Psoas muscle (tissue), 8 donors: ENCODE results near the gene PADI2. TPM values are rescaled to one million over a fixed set of nuclear protein-coding genes. Genes with fewer than 3 reads are reported as not detected.
A peak's percentile ranks its signal among the peaks of the same experiment; 100 is the strongest.

Experiments
- ATAC-seq, 4 donors: fragments of 200-7000 bp; cut with Tn5 transposase; one replicate each; pipeline ENCODE4 v1.9.1; 2020; ENCODE audit warnings: moderate library complexity in 3 of 4, mild to moderate bottlenecking in 2 of 4
- DNase-seq, 2 donors: peaks; one replicate each; pipeline ENCODE4 v3.0.0-alpha.2; 2020
- H3K27ac ChIP-seq: fragments of 200-600 bp; one replicate; pipeline ENCODE4 v1.8.0; 2022
- H3K27me3 ChIP-seq, 3 donors: fragments of 200-600 bp in 1 of 3; one replicate each; pipeline versions ENCODE4 v1.6.1 to v1.8.0; 2013 to 2022; ENCODE audit warnings: low read length in 2 of 3, mild to moderate bottlenecking in 2 of 3, moderate library complexity in 1 of 3; ENCODE audit not compliant: insufficient read depth in 3 of 3
- H3K36me3 ChIP-seq, 2 donors: fragments of 200-600 bp in 1 of 2; one replicate each; pipeline versions ENCODE4 v1.6.1 to v1.8.0; 2013 to 2022; ENCODE audit warnings: low read depth in 1 of 2, mild to moderate bottlenecking in 1 of 2, moderate library complexity in 1 of 2; ENCODE audit not compliant: insufficient read depth in 1 of 2
- H3K4me1 ChIP-seq: fragments of 200-600 bp; one replicate; pipeline ENCODE4 v1.8.0; 2022
- H3K4me3 ChIP-seq: fragments of 200-600 bp; one replicate; pipeline ENCODE4 v1.8.0; 2022; ENCODE audit warnings: mild to moderate bottlenecking
- H3K9me3 ChIP-seq: fragments of 200-600 bp; one replicate; pipeline ENCODE4 v1.8.0; 2022
- CTCF ChIP-seq: fragments of 200-600 bp; IDR thresholded peaks from one replicate; pipeline ENCODE4 v1.8.0; 2022; ENCODE audit warnings: antibody characterized with exemption
- WGBS, 3 donors: extraction: QIAGEN DNeasy Blood & Tissue Kit; methylation state at CpG; one replicate each; pipeline versions ENCODE4 v1.1.6 to v1.1.7; 2013; 5-methylcytosine and 5-hydroxymethylcytosine counted together
- intact Hi-C, 2 donors: fragments of 100-400 bp; cut with DNase I; formaldehyde crosslinking; loops; one replicate each; pipeline versions ENCODE4 v1.11.0 to v1.14.2; 2022
- polyA plus RNA-seq, 3 donors: library from polyadenylated mRNA; stranded (reverse); fragments of 200-250 nt; gene quantifications; one replicate each; pipeline ENCODE4 v1.2.3, GENCODE V29; 2013
- total RNA-seq, 4 donors: library from RNA; stranded (reverse); fragmentation: NEBNext Ultra II Directional in 2 of 4; extraction: Animal tissue kit (Norgen Biotek cat#: 25700) in 2 of 4; gene quantifications; one replicate each; pipeline versions ENCODE4 v1.2.1 to v1.2.4, GENCODE V29; 2021 to 2023
- donor health status: healthy with polysubstance abuse.
- donor health status: DM: no; HTN: no; CAD: no; lungs with moderate emphysema.
- donor health status: Bipolar disorder and iron deficiency.
- donor health status: healthy.
- donor health status: DM: yes; HTN: yes; CAD: no.
- donor health status: DM: no; HTN: no; CAD: no.
- donor health status: DM: no; HTN: no; CAD: no.
- donor health status: DM: yes; HTN: yes; CAD: no.

Gene PADI2
- total and polyA plus RNA-seq, 7 donors = 58.1 to 956 (median 198) TPM

- no peaks in the 10 kb centered on the region for H3K9me3 ChIP-seq
- peaks cover 0 to 78% of the 10 kb centered on the region in 2 donors for H3K36me3 ChIP-seq
- DNase-seq = peak in 1 of 2 donors; percentile 71
- no peak overlapping the region for H3K4me3 ChIP-seq
- ATAC-seq = peak; percentile 27 to 58 (median 48)
- WGBS, 3 donors = 24 to 37% (median 37%) methylated on average over 2 of the region's 2 CpGs
- H3K27me3 ChIP-seq = no peaks in the 10 kb centered on the region
- H3K4me1 ChIP-seq = peaks cover 68% of the 10 kb centered on the region
- no peak for TF ChIP-seq CTCF
- peak overlapping the region; percentile 88 for H3K27ac ChIP-seq
- intact Hi-C loops = no loop called here
Measured at GRCh38 chr1:17102232-17102631, 17.0 kb downstream of the PADI2 start.

GRCh38 chr1:17101261-17101660, 18.0 kb downstream of the PADI2 start:
- DNase-seq = peak in 1 of 2 donors; percentile 75
- WGBS, 3 donors = 23 to 31% (median 30%) methylated on average over 4 of the region's 4 CpGs
- peak; percentile 54 to 68 (median 60) for ATAC-seq
- Histone ChIP-seq H3K9me3 (no peaks in the 10 kb centered on the region), H3K36me3 (peaks cover 0 to 78% of the 10 kb centered on the region in 2 donors), H3K4me1 (peaks cover 69% of the 10 kb centered on the region), H3K27me3 (no peaks in the 10 kb centered on the region), H3K4me3 (no peak overlapping the region), H3K27ac (peak overlapping the region; percentile 88)
- intact Hi-C loops = no loop called here
- no peak for TF ChIP-seq CTCF

GRCh38 chr1:17099616-17100340, 19.5 kb downstream of the PADI2 start:
- ATAC-seq (peak in 2 of 4 donors; percentile 11 to 12), DNase-seq (no peak)
- Histone ChIP-seq H3K36me3 (peaks cover 0 to 78% of the 10 kb centered on the region in 2 donors), H3K4me3 (no peak overlapping the region), H3K9me3 (no peaks in the 10 kb centered on the region), H3K4me1 (peaks cover 82% of the 10 kb centered on the region), H3K27me3 (no peaks in the 10 kb centered on the region), H3K27ac (peak overlapping the region; percentile 88)
- intact Hi-C loops = no loop called here
- 61 to 75% (median 70%) methylated on average over 10 of the region's 10 CpGs for WGBS, 3 donors
- no peak for TF ChIP-seq CTCF

GRCh38 chr1:17098446-17099317, 20.6 kb downstream of the PADI2 start:
- DNase-seq (peak; percentile 91 to 98), ATAC-seq (peak; percentile 85 to 92 (median 86))
- Histone ChIP-seq H3K4me3 (peak overlapping the region; percentile 11), H3K9me3 (no peaks in the 10 kb centered on the region), H3K4me1 (peaks cover 85% of the 10 kb centered on the region), H3K27ac (peak overlapping the region; percentile 88), H3K27me3 (no peaks in the 10 kb centered on the region), H3K36me3 (peaks cover 0 to 77% of the 10 kb centered on the region in 2 donors)
- WGBS, 3 donors = 33 to 53% (median 37%) methylated on average over 13 of the region's 13 CpGs
- TF ChIP-seq CTCF = no peak
- intact Hi-C loops = no loop called here
